Osteocyte (in vitro differentiated cells): ENCODE data around the gene CXADR. TPM values are rescaled to one million over a fixed set of nuclear protein-coding genes. Genes with fewer than 3 reads are reported as not detected.

ENCODE experiments used
- DNase-seq: peaks from one replicate; pipeline ENCODE4 v3.0.0; 2021; ENCODE audit warnings: mixed read lengths; ENCODE audit not compliant: unreplicated experiment; ENCODE audit errors: extremely low spot score
- H3K27ac Mint-ChIP-seq: one replicate; pipeline ENCODE4 v1.8.0; 2021; ENCODE audit warnings: mild to moderate bottlenecking, mixed read lengths; ENCODE audit not compliant: unreplicated experiment
- H3K27me3 Mint-ChIP-seq: one replicate; pipeline ENCODE4 v1.8.0; 2021; ENCODE audit warnings: mixed read lengths; ENCODE audit not compliant: unreplicated experiment
- H3K36me3 Mint-ChIP-seq: one replicate; pipeline ENCODE4 v1.8.0; 2021; ENCODE audit warnings: mixed read lengths; ENCODE audit not compliant: unreplicated experiment
- H3K4me1 Mint-ChIP-seq: one replicate; pipeline ENCODE4 v1.8.0; 2021; ENCODE audit warnings: mixed read lengths; ENCODE audit not compliant: unreplicated experiment
- H3K4me3 Mint-ChIP-seq: one replicate; pipeline ENCODE4 v1.8.0; 2021; ENCODE audit warnings: mild to moderate bottlenecking, moderate library complexity, mixed read lengths; ENCODE audit not compliant: unreplicated experiment
- H3K9me3 Mint-ChIP-seq: one replicate; pipeline ENCODE4 v1.8.0; 2021; ENCODE audit warnings: mixed read lengths; ENCODE audit not compliant: unreplicated experiment
- CTCF ChIP-seq: fragments of 200-600 bp; sonication (generic); IDR thresholded peaks from 2 replicates; pipeline ENCODE4 v1.5.0; 2021; ENCODE audit warnings: antibody characterized with exemption, mild to moderate bottlenecking, moderate library complexity
- total RNA-seq: library from RNA; stranded (reverse); gene quantifications from 2 replicates; pipeline ENCODE4 v1.2.1, GENCODE V29; 2021

Gene CXADR
- total RNA-seq, 1 donor from 2014 or later = 0.11 TPM

DNA sequence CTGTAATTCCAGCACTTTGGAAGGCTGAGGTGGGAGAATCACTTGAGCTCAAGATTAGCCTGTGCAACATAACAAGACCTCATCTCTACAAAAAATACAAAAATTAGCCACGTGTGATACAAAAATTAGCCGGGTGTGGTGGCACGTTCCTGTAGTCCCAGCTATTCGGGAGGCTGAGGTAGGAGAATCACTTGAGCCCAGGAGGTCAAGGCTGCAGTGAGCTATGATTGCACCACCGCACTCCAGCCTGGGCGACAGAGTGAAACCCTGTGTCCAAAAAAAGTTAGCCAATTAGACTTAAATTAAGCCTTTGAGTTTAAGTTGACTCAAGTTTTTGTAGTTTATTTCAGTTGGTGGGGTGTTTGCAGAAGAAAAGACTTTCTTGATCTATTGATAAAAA is 11.8 kb downstream of the CXADR start:
- Mint-ChIP-seq H3K9me3 (no peaks in the 10 kb centered on the region), H3K4me3 (no peak overlapping the region), H3K36me3 (no peaks in the 10 kb centered on the region), H3K27ac (no peak overlapping the region), H3K27me3 (peaks cover 7% of the 10 kb centered on the region), H3K4me1 (no peaks in the 10 kb centered on the region)
- TF ChIP-seq CTCF = no peak
- no peak for DNase-seq

- Mint-ChIP-seq H3K4me1 (no peaks in the 10 kb centered on the region), H3K27me3 (peaks cover 3% of the 10 kb centered on the region), H3K4me3 (no peak overlapping the region), H3K36me3 (no peaks in the 10 kb centered on the region), H3K27ac (no peak overlapping the region), H3K9me3 (no peaks in the 10 kb centered on the region)
- no peak for TF ChIP-seq CTCF
- DNase-seq = no peak
Measured at GRCh38 chr21:17526776-17527175, 13.9 kb downstream of the CXADR start.

- DNase-seq = no peak
- Mint-ChIP-seq H3K4me1 (no peaks in the 10 kb centered on the region), H3K4me3 (no peak overlapping the region), H3K9me3 (no peaks in the 10 kb centered on the region), H3K27ac (no peak overlapping the region), H3K36me3 (no peaks in the 10 kb centered on the region), H3K27me3 (peaks cover 3% of the 10 kb centered on the region)
- TF ChIP-seq CTCF = no peak
Measured at GRCh38 chr21:17527240-17527639, 14.4 kb downstream of the CXADR start.

DNA sequence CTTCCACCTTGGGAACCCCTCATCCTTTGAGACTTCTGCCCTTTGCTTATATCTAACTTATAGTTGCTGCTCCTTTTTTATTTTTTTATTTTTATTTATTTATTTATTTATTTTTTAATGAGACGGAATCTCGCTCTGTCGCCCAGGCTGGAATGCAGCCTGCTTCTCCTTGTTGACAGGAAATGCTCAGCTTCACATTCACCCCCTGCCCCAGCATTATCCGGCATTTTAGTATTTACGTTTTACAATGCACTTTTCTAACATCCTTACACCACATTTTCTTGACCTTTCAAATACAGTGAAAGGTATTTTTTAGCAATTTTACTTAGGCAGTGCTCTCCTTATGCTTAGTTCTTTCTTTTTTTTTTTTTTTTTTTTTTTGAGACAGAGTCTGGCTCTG is 14.9 kb downstream of the CXADR start:
- no peaks in the 10 kb centered on the region for H3K36me3 Mint-ChIP-seq
- no peak overlapping the region for H3K27ac Mint-ChIP-seq
- peaks cover 3% of the 10 kb centered on the region for H3K27me3 Mint-ChIP-seq
- no peak for DNase-seq
- no peaks in the 10 kb centered on the region for H3K9me3 Mint-ChIP-seq
- no peak for TF ChIP-seq CTCF
- no peak overlapping the region for H3K4me3 Mint-ChIP-seq
- H3K4me1 Mint-ChIP-seq = no peaks in the 10 kb centered on the region

DNA sequence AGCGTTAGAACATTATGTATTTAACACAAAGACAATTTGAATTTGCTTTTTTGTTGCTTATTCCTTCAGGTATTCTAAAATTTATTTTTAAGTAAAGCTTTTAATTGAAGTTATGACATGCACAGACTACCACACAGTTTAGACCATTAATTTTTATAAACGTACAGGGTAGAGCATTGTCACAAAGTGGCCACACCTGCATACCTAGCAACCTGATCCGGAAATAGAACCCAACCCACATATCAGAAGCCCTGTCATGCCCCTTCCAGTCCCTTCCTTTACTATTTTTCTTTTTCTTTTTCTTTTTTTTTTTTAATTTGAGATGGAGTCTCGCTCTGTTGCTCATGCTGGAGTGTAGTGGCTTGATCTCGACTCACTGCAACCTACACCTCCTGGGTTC is 16.8 kb downstream of the CXADR start:
- H3K4me3 Mint-ChIP-seq = no peak overlapping the region

More for the DNA sequence above, 16.8 kb downstream of the CXADR start:
- H3K36me3 Mint-ChIP-seq = no peaks in the 10 kb centered on the region
- TF ChIP-seq CTCF = no peak
- peaks cover 3% of the 10 kb centered on the region for H3K27me3 Mint-ChIP-seq
- H3K27ac Mint-ChIP-seq = no peak overlapping the region
- no peak for DNase-seq
- no peaks in the 10 kb centered on the region for H3K4me1 Mint-ChIP-seq
- no peaks in the 10 kb centered on the region for H3K9me3 Mint-ChIP-seq
